Sigmoid colon (tissue), 6 donors: ENCODE measurements around the gene LASP1NB.
A peak's percentile ranks its signal among the peaks of the same experiment; 100 is the strongest.

Source experiments
- DNase-seq: peaks from one replicate; pipeline ENCODE4 v3.0.0-alpha.2; 2019
- H3K27ac ChIP-seq, 4 donors: fragments of 200-600 bp; sonication (generic); one replicate each; pipeline ENCODE4 v1.5.1; 2016 to 2019; ENCODE audit warnings: mild to moderate bottlenecking in 1 of 4
- H3K27me3 ChIP-seq, 3 donors: fragments of 200-600 bp; sonication (generic); one replicate each; pipeline ENCODE4 v1.5.1; 2019; ENCODE audit warnings: mild to moderate bottlenecking in 1 of 3
- H3K36me3 ChIP-seq, 4 donors: fragments of 200-600 bp; sonication (generic); one replicate each; pipeline ENCODE4 v1.5.1; 2016 to 2019
- H3K4me1 ChIP-seq, 4 donors: fragments of 200-600 bp; sonication (generic); one replicate each; pipeline ENCODE4 v1.5.1; 2017 to 2019
- H3K4me3 ChIP-seq, 4 donors: fragments of 200-600 bp; sonication (generic); one replicate each; pipeline ENCODE4 v1.5.1; 2017 to 2019; ENCODE audit warnings: mild to moderate bottlenecking in 2 of 4, moderate library complexity in 1 of 4
- H3K9me3 ChIP-seq, 4 donors: fragments of 200-600 bp in 3 of 4; sonication (generic) in 3 of 4; one replicate each; pipeline versions ENCODE4 v1.5.1 to v1.6.1; 2013 to 2019
- EP300 ChIP-seq, 4 donors: sonication (generic); formaldehyde crosslinking; IDR thresholded peaks; one replicate each; pipeline ENCODE4 v1.6.1; 2017; ENCODE audit warnings: antibody characterized with exemption in 4 of 4
- POLR2A ChIP-seq, 2 donors: fragments of 450-650 bp; IDR thresholded peaks; one replicate each; pipeline ENCODE4 v1.6.1; 2016; ENCODE audit warnings: antibody characterized with exemption in 2 of 2, mild to moderate bottlenecking in 2 of 2, moderate library complexity in 2 of 2
- POLR2AphosphoS5 ChIP-seq, 4 donors: sonication (generic); formaldehyde crosslinking; IDR thresholded peaks; one replicate each; pipeline ENCODE4 v1.6.1; 2017; ENCODE audit warnings: antibody characterized with exemption in 4 of 4
- WGBS, 2 donors: extraction: QIAGEN DNeasy Blood & Tissue Kit; methylation state at CpG; one replicate each; pipeline ENCODE4 v1.1.7; 2013; 5-methylcytosine and 5-hydroxymethylcytosine counted together
- intact Hi-C: fragments of 100-400 bp; cut with DNase I; formaldehyde crosslinking; loops from one replicate; pipeline ENCODE4 v1.15.1; 2023
- TF ChIP-seq, protein P1 (sequence below), 4 experiments: fragments of 450-650 bp in 3 of 4; fragments of 200-600 bp in 1 of 4; IDR thresholded peaks; one replicate each; pipeline ENCODE4 v1.5.1; 2016 to 2019; ENCODE audit warnings: antibody characterized with exemption in 4 of 4, mild to moderate bottlenecking in 3 of 4, moderate library complexity in 2 of 4
- donor health status: healthy with polysubstance abuse.
- donor health status: healthy.

LASP1NB gene

DNA sequence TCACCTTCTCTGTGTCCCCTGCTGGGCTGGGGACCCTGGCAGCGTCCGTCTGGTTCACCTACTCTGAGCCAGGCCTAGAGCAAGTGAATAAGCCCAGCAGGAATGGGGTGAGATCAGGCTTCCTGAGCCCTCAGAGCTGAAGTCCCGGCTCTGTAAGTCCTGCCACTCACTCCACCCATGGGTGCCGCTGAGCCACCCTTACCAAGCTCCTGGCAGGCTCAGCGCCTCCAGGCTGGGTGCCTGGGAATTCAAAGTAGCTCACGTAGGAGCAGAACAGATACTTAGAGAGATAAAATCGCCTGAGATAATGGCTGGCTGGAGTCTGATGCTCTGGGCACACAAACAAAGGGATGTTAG lies 9.8 kb upstream of the LASP1NB start:
- WGBS, 2 donors: 91 to 95% methylated on average over 7 of the region's 7 CpGs
- Histone ChIP-seq H3K4me3 (no peak overlapping the region), H3K9me3 (no peaks in the 10 kb centered on the region), H3K4me1 (peaks cover 0 to 60% (median 38%) of the 10 kb centered on the region in 4 donors), H3K27ac (no peak overlapping the region), H3K27me3 (no peaks in the 10 kb centered on the region), H3K36me3 (peaks cover 24 to 67% (median 48%) of the 10 kb centered on the region in 4 donors)
- DNase-seq: peak; percentile 22
- intact Hi-C loops: no loop called here
- TF ChIP-seq, protein P1, sequence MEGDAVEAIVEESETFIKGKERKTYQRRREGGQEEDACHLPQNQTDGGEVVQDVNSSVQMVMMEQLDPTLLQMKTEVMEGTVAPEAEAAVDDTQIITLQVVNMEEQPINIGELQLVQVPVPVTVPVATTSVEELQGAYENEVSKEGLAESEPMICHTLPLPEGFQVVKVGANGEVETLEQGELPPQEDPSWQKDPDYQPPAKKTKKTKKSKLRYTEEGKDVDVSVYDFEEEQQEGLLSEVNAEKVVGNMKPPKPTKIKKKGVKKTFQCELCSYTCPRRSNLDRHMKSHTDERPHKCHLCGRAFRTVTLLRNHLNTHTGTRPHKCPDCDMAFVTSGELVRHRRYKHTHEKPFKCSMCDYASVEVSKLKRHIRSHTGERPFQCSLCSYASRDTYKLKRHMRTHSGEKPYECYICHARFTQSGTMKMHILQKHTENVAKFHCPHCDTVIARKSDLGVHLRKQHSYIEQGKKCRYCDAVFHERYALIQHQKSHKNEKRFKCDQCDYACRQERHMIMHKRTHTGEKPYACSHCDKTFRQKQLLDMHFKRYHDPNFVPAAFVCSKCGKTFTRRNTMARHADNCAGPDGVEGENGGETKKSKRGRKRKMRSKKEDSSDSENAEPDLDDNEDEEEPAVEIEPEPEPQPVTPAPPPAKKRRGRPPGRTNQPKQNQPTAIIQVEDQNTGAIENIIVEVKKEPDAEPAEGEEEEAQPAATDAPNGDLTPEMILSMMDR (IDR thresholded peaks at IDR 0.05): no peak
- no peak for TF ChIP-seq POLR2A (IDR thresholded peaks at IDR 0.05)
- TF ChIP-seq POLR2AphosphoS5 (IDR thresholded peaks at IDR 0.05): no peak
- TF ChIP-seq EP300 (IDR thresholded peaks at IDR 0.05): no peak

DNA sequence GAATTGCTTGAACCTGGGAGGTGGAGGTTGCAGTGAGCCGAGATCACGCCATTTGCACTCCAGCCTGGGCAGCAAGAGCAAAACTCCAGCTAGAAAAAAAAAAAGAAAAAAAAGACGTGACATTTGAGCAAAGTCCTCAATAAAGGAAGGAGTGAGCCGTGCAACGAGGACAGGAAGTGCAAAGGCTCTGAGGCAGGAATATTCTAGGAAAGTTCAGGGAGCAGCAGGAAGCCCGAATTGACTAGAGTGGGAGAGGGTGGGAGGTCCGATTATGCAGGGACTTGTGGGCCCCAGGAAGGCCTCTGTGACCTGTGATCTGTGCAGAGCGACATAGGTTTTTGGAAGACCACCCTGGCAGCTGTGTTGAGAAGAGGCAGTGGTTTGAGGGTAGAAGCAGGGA lies 8.6 kb upstream of the LASP1NB start:
- intact Hi-C loops: no loop called here
- H3K27me3 ChIP-seq: no peaks in the 10 kb centered on the region
- DNase-seq: peak; percentile 4
- WGBS, 2 donors: 74 to 85% methylated on average over 8 of the region's 8 CpGs
- peaks cover 24 to 67% (median 46%) of the 10 kb centered on the region in 4 donors for H3K36me3 ChIP-seq
- peaks cover 0 to 66% (median 50%) of the 10 kb centered on the region in 4 donors for H3K4me1 ChIP-seq
- H3K27ac ChIP-seq: no peak overlapping the region
- no peaks in the 10 kb centered on the region for H3K9me3 ChIP-seq
- TF ChIP-seq, protein P1 (IDR thresholded peaks at IDR 0.05): no peak
- TF ChIP-seq POLR2AphosphoS5 (IDR thresholded peaks at IDR 0.05) (no peak), EP300 (IDR thresholded peaks at IDR 0.05) (no peak), POLR2A (IDR thresholded peaks at IDR 0.05) (no peak)
- no peak overlapping the region for H3K4me3 ChIP-seq

DNA sequence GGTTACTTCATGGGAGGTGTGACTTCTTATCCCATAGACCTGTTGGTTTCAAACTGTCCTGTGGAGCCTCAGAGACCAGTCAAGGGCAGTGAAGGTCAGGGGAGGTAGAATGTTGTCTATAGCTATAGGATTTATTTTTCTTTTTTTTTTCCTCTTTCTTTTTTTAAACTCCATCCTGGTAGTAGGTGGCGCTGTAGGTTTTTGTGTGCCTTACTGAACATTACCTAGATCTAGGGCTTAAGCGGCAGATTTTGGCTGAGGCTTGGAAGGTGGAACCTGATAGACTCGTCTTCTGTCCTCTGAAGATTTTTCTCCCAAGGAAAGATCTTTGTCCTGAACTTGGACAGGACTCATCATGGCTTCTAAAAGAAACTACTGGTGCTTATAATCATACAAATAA lies 8.2 kb upstream of the LASP1NB start:
- peak; percentile 28 for DNase-seq
- H3K27ac ChIP-seq: no peak overlapping the region
- no peaks in the 10 kb centered on the region for H3K9me3 ChIP-seq
- H3K4me3 ChIP-seq: no peak overlapping the region
- peaks cover 24 to 67% (median 46%) of the 10 kb centered on the region in 4 donors for H3K36me3 ChIP-seq
- H3K27me3 ChIP-seq: no peaks in the 10 kb centered on the region
- H3K4me1 ChIP-seq: peaks cover 0 to 66% (median 50%) of the 10 kb centered on the region in 4 donors
- intact Hi-C loops: no loop called here
- TF ChIP-seq EP300 (IDR thresholded peaks at IDR 0.05): no peak
- TF ChIP-seq POLR2AphosphoS5 (IDR thresholded peaks at IDR 0.05): no peak
- TF ChIP-seq POLR2A (IDR thresholded peaks at IDR 0.05): no peak
- TF ChIP-seq, protein P1 (IDR thresholded peaks at IDR 0.05): no peak
- WGBS, 2 donors: 89 to 95% methylated on average over 3 of the region's 3 CpGs

DNA sequence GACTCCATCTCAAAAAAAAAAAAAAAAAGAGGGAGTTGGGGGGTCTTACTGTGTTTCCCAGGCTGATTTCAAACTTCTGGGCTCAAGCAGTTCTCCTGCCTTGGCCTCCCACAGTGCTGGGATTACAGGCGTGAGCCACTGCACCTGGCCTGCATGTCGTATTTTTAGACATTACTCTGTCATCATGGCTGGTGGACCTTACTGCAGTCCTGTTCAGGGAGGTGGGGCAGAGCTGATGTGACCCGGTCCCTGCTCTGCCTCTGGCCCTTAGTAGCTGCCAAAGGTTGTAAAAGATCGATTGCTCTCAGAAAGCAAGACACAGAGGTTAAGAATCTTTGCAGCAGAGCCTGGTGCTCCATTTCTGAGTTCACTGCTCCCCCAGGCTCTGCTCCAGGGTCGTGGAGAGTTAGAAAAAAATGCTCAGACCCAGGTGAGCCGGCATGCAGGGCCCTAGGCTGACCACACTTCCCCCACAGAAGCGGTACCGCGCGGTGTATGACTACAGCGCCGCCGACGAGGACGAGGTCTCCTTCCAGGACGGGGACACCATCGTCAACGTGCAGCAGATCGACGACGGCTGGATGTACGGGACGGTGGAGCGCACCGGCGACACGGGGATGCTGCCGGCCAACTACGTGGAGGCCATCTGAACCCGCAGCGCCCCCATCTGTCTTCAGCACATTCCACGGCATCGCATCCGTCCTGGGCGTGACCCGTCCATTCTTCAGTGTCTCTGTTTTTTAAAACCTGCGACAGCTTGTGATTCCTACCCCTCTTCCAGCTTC lies 7.1 kb upstream of the LASP1NB start:
- Histone ChIP-seq H3K36me3 (peaks cover 24 to 67% (median 44%) of the 10 kb centered on the region in 4 donors), H3K27ac (no peak overlapping the region), H3K4me3 (no peak overlapping the region), H3K4me1 (peaks cover 0 to 66% (median 50%) of the 10 kb centered on the region in 4 donors), H3K9me3 (no peaks in the 10 kb centered on the region), H3K27me3 (no peaks in the 10 kb centered on the region)
- WGBS, 2 donors: 86 to 88% methylated on average over 37 of the region's 37 CpGs
- DNase-seq: peak; percentile 63
- intact Hi-C loops: no loop called here
- TF ChIP-seq POLR2A (IDR thresholded peaks at IDR 0.05) (no peak), POLR2AphosphoS5 (IDR thresholded peaks at IDR 0.05) (no peak), EP300 (IDR thresholded peaks at IDR 0.05) (no peak)
- TF ChIP-seq, protein P1 (IDR thresholded peaks at IDR 0.05): no peak
